IPS-18c (cell line): ENCODE data around the gene ANO9.
"Not testable (repeated sequence)": the region's sequence is repeated elsewhere in the genome, so short reads cannot be mapped to it uniquely, and the experiment has no call there.

Source experiments
- H3K4me3 ChIP-seq: 2 replicates; pipeline ENCODE4 v1.7.0; 2013; ENCODE audit warnings: low read depth, mild to moderate bottlenecking, low read length, moderate library complexity; ENCODE audit not compliant: insufficient read depth
- H3K9me3 ChIP-seq: one replicate; pipeline ENCODE4 v1.6.1; 2013; ENCODE audit warnings: mild to moderate bottlenecking, low read length, moderate library complexity; ENCODE audit not compliant: control insufficient read depth, insufficient read depth

ANO9 gene

GRCh38 chr11:414318-414857 lies 27.4 kb downstream of the ANO9 start:
- Histone ChIP-seq H3K9me3 (no peaks in the 10 kb centered on the region), H3K4me3 (no peak overlapping the region)

- Histone ChIP-seq H3K9me3 (no peaks in the 10 kb centered on the region), H3K4me3 (no peak overlapping the region)
These were observed 28.4 kb downstream of the ANO9 start for GRCh38 chr11:413120-414081.

- Histone ChIP-seq H3K9me3 (no peaks in the 10 kb centered on the region), H3K4me3 (no peak overlapping the region)
These were observed 29.1 kb downstream of the ANO9 start for GRCh38 chr11:412641-413119.

- H3K4me3 ChIP-seq, H3K9me3 ChIP-seq: not testable (repeated sequence)
These were observed 30.3 kb downstream of the ANO9 start for GRCh38 chr11:411520-411919.

- H3K9me3 ChIP-seq, H3K4me3 ChIP-seq: not testable (repeated sequence)
These were observed 31.1 kb downstream of the ANO9 start for GRCh38 chr11:410711-411110.

GRCh38 chr11:409600-410483 lies 32.0 kb downstream of the ANO9 start:
- Histone ChIP-seq H3K9me3 (no peaks in the 10 kb centered on the region), H3K4me3 (no peak overlapping the region)

- no peaks in the 10 kb centered on the region for H3K9me3 ChIP-seq
These were observed 32.7 kb downstream of the ANO9 start for GRCh38 chr11:409008-409599.

GRCh38 chr11:408154-409007 lies 33.4 kb downstream of the ANO9 start:
- Histone ChIP-seq H3K4me3 (no peak overlapping the region), H3K9me3 (no peaks in the 10 kb centered on the region)

More at GRCh38 chr11:409008-409599, 32.7 kb downstream of the ANO9 start:
- H3K4me3 ChIP-seq = no peak overlapping the region

GRCh38 chr11:407651-408123 lies 34.1 kb downstream of the ANO9 start:
- no peak overlapping the region for H3K4me3 ChIP-seq

GRCh38 chr11:406796-407650 lies 34.8 kb downstream of the ANO9 start:
- no peaks in the 10 kb centered on the region for H3K9me3 ChIP-seq
- peak overlapping the region; percentile 53 for H3K4me3 ChIP-seq

More at GRCh38 chr11:407651-408123, 34.1 kb downstream of the ANO9 start:
- H3K9me3 ChIP-seq = no peaks in the 10 kb centered on the region

GRCh38 chr11:405954-406795 lies 35.6 kb downstream of the ANO9 start:
- peak overlapping the region; percentile 53 for H3K4me3 ChIP-seq
- H3K9me3 ChIP-seq = no peaks in the 10 kb centered on the region

- Histone ChIP-seq H3K4me3 (no peak overlapping the region), H3K9me3 (no peaks in the 10 kb centered on the region)
These were observed 36.4 kb downstream of the ANO9 start for GRCh38 chr11:405323-405953.

GRCh38 chr11:404551-405264 lies 37.1 kb downstream of the ANO9 start:
- Histone ChIP-seq H3K9me3 (peaks cover 3% of the 10 kb centered on the region), H3K4me3 (no peak overlapping the region)
